Activated gamma-delta T cell treated with Interleukin-2 at 50 U/mL for 16 hours (primary cell): Measurements from ENCODE around the gene PPT1.
A peak's percentile ranks its signal among the peaks of the same experiment; 100 is the strongest.

Experiments used
- DNase-seq: peaks from one replicate; pipeline ENCODE4 v3.0.0-alpha.2; 2020

Gene PPT1

DNA sequence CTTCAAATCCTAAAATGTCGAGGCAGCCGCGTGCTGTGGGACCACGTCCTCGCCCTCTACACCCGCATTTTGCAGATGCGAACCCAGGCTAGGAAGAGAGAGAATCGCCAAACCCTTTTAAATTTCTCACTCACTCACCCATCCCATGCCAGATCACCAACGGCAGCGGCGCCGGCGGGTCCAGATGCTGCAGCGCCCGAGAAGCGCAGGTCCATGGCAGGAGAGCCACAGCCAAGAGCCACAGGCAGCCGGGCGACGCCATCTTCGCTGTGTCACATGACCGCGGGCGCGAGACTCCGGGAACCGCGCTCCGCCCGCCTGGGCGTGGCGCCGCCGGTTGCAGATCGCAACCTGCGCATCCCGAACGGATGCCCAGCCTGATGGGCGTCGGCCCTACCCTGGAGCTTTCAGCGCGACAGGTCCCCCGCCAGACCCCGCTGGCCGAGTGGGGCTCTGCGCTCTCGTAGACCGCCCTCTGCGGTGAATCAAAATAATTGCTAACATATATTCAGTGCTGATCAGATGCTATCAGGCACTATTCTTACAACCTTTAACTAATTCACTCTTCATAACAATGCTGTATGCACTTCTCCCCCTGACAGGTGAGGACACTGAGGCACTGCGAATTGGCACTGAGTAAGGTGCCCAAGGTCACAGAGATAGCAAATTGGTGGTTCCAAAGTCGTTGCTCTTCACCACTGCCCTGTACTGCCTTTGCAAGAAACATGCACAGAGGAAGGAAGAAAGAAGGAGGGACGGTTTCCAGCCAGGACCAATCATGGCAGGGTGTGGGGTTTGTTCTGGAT, at the start of gene PPT1:
TSS of gene PPT1 (minus strand) at position 276 of the 806 bp plus-strand sequence. CDS start at position 262, 14 bp downstream.
- DNase-seq, result peak; percentile 64

DNA sequence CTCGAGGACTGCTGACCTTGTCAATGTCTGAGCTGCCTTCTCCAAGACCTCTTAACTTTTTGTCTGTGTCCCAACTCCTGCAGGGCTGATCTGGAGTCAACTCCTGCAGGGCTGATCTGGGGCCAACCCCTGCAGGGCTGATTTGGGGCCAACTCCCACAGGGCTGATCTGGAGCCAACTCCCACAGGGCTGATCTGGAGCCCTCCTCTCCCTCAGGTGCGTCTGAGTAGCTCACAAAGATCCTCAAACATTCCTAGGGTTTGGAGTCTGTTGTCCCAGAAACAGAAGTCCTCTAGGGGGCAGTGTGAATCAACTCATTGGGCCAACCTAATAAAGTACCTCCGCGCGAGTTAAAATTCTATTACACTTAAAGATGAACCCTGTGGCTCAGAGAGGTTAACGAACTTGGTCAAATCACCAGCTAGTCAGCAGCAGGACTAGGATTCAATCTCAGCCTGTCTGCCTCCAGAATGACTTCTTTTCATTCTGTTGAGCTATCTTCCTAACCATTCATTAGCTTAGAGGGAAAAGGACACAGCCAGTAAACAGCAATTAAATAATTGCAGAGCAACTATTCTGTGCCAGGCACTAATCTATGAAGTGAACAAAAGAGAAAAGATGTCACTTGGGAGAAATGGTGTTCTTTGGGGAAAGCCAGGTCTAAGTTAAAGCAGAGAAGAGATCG, 47.0 kb upstream of the PPT1 start:
- peak; percentile 49 for DNase-seq

DNA sequence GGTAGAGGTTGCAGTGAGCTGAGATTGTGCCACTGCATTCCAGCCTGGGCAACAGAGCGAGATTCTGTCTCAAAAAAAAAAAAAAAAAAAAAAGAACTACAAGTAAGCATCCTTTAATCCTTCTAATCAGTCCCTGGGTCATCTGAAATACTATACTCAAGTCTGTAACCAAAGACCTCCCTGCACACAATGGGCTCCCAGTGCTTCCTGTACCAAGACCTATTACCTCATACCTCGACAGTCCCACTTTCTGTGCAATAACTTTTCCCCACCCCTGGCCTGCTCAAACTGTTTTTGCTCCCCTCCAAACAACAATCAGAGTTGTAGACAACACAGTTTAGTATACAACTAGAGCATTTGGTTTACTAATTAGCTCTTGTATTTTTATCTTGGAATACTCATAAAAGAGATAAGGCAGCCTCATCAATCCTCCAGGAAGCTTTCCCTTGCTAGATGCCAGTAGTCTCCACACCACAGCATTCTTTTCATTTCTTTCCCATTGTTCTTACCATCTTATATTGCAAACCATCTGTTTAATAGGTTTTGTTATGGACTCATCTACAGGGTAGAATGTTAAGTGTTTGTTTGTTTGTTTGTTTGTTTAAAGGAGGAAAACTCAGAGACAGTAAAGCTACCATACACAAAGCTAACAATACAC, 45.0 kb upstream of the PPT1 start:
- DNase-seq, result no peak

DNA sequence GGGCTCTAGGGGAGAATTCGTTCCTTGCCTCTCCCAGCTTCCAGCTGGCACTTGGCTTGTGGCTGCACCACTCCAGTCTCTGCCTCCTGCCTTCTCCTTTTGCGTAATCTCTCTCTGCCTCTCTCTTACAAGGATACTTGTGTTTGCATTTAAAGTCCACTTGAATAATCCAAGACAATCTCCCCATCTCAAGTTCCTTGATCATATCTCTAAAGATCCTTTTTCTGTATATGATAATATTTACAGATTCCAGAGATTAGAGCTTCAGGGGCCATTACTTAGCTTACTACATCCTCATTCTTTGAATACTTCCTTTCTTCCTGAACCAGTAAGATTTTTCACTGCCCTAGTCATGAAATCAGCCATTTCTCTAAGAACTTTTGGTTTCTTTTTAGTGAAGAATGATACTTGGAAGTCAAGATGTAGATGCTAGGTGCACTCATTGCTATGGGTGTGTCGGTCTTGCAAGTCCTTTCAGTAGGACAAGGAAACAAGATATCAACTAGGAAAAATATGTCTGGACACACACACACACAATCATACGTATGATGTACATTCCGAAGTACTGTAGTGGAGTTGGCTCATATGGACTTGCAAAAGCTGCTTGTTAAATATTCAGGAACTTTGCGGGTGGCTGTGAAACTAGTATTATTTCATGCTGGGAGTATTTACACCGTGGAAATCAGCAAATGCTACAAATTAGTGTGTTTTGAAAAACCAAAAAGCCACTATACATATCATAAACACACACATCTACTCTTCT, 43.3 kb upstream of the PPT1 start:
- no peak for DNase-seq

DNA sequence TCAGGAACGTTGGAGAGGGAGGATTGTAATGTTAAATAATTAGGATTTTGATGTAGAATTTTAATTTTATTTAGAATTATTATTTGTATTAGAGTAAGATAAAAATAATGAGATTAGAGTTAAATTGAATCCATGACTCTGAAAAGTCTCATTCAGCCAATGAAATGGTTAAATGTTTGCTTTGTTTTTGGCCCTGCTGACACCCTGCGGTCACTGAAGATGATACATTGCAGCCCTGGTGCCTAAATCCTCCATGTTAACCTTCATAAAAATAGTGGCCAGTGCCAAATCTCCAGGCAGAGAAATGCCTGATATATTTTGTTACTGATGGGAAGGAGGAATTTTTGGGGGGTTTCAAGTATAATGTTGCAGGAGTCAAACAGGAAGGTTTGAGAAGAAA, 36.8 kb upstream of the PPT1 start:
- no peak for DNase-seq

DNA sequence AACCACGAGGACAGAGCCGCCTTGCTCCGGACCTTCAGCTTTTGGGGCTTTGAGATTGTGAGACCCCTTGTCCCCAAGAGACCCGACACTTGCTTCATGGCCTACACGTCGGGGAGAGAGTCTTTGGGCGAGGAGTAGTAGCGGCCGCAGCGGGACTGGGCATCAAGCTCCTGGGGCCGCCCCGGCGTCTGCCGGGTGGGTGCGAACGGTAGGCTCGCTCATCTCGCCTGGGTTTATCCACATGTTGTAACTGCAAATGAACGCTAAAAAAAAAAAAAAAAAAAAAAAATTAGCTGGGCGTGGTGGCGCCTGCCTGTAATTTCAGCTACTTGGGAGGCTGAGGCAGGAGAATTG, 36.2 kb upstream of the PPT1 start:
- no peak for DNase-seq

DNA sequence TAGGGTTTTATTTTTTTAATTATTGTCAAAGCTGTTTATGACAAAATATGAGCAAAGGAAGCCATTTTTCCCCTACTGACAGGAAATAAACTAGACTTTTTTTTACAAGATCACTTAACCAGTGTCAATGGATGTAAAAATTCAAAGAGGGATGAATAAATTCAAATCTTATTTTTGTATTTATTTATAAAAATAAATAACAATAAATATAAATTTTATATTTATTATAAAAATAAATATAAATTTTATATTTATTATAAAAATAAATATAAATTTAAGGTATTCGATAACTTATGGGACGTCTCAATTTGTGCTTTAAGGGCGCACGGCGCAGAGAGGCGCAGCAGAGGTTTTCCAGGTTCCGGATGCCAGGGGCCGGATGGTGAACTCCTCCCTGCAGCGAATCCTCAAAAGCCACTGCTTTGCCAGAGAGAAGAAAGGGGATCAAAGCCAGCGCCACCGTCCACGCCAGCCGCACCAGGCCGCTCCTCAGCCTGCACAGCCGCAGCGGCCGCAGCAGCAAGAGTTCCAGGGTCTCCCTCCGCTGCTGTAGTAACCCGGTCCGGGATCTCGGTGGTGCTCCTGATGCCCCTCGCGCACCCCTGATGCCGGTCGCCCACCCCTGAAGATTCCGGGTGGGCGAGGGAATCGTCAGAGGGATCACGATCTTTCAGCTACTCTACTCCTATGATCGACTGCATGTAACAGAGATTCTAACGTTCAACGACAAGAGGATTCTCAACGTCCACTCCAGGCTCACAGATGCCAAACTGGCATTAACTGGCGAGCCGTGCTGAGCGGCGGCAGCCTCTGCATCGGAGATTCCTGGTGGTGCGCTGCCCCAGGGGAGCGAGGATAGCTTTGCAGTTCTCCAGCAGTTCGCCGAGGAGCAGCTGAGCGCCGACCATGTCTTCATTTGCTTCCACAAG, 35.6 kb upstream of the PPT1 start:
- no peak for DNase-seq

DNA sequence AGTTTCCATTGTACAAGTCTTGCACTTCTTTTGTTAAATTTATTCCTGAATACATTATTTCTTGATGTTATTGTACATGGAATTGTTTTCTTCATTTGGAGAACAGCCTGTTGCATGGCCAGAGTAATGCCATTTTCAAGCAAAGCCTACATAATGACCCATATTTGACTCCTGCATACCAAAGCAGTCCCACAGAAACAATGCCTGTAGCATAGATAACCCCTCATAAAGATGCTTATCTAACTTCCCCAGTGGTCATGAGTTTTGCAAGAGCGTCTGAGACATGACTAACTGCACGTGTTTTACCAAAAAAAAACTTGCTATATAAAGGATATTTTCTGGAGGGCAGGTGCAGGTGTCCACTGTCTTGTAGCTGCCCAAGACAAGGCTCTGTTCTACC, 33.8 kb upstream of the PPT1 start:
- DNase-seq, result no peak

DNA sequence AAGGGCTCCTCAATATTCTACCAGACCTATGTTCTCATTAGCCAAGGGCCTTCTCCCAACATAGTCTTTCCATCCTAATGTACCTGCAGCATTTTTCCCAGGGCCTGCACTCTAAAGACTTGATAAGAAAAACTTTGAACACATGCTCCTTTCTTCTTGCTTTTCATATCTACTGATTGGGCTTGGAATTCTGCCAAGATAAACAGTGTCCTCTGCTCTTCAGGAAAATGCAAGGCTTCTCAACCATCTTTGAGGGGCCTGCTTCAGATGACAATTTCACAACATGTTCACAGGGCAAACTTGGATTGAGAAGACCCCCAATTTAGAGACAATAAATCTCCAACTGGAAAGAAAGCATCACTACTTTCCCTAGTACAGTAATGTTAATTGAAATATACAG, 25.8 kb upstream of the PPT1 start:
- DNase-seq, result no peak

DNA sequence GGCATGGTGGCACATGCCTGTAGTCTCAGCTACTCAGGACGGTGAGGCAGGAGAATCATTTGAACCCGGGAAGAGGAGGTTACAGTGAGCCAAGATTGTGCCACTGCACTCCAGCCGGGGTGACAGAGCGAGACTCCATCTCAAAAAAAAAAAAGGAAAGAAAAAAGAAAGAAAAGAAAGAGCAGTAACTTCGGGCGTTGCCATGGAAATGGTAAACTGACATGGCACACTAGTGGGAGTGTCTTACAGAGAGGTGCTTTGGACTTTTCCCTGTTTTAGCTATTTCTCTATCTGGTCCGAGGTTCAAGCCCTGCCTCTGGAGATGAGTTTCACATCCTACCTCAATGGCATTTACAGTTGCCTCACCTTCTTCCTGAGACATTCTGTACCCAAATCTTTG, 23.1 kb upstream of the PPT1 start:
- DNase-seq, result no peak

DNA sequence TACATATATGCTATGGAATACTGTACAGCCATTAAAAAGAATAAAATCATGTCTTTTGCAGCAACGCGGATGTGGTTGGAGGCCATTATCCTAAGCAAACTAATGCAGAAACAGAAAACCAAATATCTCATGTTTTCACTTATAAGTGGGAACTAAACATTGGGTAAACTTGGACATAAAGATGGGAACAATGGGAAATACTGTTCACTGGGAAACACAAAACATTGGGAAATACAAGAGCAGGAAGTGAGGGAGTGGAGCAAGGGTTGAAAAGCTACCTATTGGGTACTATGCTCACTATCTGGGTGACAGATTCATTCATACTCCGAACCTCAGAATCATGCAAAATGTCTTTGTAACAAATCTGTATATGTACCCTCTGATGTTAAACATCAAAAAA, 17.3 kb upstream of the PPT1 start:
- DNase-seq, result no peak

DNA sequence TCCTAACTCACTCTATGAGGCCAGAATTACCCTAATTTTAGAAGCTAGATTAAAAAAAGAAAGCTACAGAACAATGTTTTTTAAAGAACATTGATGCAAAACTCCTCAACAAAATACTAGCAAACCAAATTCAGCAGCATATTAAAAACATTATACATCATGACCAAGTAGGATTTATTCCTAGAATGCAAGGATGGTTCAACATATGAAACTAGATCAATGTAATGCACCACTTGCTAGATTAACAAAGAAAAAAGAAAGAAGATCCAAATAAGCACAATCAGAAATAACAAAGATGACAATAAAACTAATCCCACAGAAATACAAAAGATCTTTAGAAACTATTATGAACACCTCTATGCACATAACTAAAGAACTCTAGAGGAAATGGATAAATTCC, 13.3 kb upstream of the PPT1 start:
- no peak for DNase-seq

DNA sequence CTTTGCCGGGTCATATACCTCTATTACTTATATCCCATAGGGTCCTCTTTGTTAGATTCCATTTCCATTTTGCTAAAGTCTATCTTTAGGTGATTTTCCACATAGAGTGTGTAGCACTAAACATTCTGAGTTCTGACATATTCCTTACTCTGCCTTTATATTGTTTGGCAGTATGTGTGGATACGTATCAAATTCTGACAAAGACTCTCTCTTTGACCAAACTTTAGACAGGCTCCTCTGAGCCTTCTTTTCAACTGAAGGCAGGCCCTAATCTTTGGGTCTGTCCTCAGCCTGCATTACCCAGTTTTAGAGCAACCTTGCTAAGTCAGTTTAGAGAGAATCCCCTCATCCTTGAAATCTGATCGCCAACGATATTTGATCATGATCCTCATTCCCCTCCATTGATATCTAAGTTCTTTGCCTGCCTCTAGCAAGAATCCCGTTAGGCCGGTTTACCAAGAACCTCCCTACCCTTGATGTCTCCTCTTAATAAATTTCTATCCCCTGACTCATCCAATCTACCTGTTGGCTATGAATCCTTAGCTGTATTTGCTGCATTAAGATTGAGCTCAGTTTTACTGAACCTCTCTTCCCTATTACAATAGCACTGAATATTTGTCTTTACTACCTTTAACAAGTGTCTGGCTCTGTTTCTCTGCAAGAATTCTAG, 10.4 kb upstream of the PPT1 start:
- DNase-seq, result no peak

DNA sequence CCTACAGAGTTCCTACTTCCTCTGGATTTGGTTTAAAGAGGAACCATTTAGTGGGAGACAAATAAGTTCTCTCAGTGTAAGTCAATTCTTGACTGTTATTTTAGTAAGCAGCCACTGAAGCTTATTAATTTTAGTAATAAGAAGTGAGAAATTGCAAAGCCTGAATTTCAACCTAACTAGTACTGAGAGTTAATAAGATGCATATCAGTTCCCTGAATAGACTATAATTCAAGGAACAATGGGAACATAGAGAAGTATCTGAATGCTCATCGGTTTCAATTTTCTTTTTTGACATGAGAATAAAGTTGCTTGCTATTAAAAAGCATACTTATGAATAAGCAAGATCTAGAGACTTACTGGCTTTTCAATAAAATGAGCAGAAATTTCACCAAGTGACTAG, 8.0 kb upstream of the PPT1 start:
- DNase-seq, result no peak

DNA sequence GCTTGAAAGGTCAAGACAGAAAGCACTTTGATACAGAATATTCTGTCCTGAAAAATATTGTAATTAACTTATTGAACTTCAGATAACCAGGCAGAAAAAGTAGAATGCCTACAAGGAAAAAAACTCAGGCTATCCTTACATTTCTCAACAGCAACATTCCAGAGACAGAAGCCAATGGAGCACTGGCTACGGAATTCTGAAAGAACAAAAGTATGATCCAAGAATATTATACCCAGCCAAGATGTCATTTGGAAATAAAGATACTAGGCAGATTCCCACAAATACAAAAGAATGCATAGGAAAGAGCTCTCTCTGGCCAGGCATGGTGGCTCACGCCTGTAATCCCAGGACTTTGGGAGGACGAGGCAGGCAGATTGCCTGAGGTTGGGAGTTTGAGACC, 5.8 kb upstream of the PPT1 start:
- DNase-seq, result no peak

DNA sequence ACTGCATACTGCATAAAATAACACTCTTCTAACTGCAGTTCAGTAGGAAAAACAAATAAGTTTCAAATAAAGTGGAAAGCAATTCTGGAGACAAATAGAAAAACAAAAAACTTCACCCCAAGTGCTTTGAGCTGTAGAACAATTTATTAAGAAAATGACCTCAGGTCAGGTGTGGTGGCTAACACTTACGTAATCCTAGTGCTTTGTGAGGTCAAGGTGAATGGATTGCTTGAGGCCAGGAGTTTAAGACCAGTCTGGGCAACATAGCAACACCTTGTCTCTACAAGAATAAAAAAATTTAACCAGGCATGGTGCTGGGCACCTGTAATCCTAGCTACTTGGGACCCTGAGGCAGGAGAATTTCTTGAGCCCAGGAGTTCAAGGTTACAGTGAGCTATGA, 5.0 kb upstream of the PPT1 start:
- DNase-seq, result no peak

DNA sequence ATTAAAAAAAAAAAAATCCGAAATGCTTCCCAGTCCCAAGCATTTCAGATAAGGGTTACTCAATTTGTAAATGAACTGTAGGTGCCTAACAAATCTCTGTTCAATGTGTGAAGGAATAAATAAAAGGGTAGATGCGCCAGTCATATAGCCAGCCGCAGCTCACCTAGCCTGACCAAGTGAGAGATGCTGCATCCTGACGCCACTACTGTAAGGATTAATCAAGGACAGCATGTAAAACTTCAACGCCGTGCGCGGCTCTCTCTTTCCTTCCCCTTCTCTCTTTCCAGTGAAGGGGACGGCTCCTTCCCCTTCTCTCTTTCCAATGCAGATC, 441 bp downstream of the PPT1 start:
- no peak for DNase-seq

DNA sequence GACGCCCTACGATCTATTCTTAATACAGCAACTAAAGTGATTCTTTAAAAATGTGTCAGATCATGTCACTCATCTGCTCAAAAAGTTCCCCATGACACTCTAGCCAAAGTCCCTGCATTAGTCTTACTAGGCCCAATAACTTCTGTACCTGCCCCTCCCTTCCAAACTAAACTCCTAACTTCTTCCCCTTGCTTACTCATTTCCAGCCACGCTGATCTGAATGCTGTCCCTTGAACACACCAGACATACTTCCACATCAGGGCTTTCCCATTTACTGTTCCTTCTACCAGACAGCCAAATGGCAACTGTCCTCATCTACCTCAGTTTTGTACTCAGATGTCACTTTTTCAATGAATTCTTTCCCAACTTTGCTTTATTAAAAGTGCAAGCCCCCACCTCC, 1.2 kb downstream of the PPT1 start:
- DNase-seq, result no peak

DNA sequence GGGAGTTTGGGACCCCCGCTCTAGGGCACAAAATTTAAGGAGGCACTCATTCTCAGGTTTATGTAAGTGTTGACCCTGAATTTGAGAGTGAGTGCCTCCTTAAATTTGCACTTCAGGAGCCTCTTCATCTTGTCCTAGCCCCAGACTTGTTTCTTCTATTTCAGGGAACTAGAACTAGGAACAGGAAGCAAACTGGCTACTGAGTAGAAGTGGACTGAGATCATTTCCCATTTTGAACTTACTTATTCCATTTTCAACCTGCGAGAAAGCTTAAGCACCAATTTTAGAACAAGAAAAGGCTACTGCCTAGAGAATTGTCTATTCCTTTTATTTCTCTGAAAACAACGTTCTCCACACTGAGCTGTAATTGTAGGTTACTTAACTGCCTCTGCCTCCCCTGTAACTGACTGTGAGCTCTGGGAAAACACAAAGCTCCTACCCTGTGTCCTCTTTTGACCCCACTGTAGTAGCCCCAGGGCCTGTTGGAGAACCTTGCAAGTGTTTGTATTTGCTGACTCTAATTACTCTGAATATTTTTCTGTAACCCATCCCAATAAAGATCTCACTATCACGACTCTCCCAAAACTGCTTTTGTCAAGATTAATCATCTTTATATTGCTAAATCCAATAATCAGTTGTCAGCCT, 2.5 kb downstream of the PPT1 start:
- no peak for DNase-seq

DNA sequence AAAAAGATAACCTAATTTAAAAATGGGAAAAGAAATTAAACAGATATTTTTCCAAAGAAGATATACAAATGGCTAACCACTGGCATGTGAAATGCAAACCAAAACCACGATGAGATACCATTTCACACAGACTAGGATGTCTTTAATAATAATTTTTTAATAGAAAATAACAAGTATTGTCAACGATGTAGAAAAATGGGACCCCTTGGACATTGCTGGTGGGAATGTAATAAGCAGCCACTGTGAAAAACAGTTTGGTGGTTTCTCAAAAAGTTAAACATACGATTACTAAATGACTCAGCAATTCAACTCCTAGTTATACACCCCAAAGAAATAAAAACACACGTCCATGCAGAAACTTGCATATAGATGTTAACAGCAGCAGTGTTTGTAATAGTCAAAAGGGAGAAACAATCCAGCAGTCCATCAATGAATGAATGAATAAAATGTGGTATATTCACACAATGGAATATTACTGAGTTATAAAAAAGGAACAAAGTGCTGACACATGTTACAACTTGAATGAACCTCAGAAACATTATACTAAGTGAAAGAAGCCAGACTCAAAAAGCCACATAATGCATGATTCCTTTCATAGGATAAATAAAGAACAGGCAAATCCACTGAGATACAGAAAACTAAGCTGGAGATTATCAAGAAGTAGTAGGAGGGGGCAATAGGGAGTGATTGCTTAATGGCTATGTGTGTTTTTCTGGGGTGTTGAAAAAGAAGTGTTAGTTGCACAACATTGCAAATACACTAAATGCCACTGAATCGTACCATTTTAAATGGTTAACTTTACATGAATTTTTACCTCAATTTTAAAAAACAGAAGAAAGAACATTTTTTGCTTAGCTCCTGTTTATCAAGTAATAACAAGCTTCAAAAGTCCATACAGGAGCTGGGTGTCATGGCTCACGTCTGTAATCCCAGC, 4.1 kb downstream of the PPT1 start:
- DNase-seq, result no peak
